DMS53 (cell line): ENCODE measurements around the gene L3MBTL4.
"Not testable (repeated sequence)": the region's sequence is repeated elsewhere in the genome, so short reads cannot be mapped to it uniquely, and the experiment has no call there.

Experiments
- DNase-seq: peaks from one replicate; lab custom pipeline; 2025; lab: John Stamatoyannopoulos, UW

The L3MBTL4 gene

DNA sequence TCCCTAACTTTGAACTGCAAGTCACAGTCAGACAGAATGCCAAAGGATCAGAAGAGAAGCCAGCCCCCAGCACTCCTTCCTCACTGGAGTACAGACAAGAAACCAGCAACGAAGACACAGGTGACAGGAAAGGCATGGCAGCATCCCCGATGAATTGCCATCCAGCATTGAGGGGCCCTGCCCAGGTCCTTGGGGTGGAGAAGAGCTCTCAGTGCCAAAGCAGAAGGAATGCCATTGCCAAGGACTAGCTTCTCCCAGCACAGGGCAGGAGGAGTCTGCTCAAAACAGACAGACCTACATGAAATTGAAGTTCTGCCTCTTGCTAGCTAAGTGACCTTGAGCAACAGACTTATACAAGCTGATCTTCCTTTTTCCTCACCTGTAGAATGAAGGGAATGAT is 220.1 kb downstream of the L3MBTL4 start:
- no peak for DNase-seq

DNA sequence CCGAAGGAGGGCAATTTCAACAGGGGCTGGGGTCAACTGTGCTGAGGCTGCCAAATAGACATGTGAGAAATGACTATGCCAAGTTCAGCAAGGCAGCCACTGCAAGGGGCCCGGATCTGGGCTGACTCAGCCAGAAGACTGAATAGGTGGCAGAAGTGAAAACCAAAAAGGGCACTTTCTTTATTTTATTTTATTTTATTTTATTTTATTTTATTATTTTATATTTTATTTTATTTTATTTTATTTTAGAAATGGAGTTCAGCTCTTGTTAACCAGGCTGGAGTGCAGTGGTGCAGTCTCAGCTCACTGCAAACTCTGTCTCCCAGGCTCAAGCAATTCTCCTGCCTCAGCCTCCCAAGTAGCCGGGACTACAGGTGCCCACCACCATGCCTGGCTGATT is 228.9 kb downstream of the L3MBTL4 start:
- DNase-seq = not testable (repeated sequence)

DNA sequence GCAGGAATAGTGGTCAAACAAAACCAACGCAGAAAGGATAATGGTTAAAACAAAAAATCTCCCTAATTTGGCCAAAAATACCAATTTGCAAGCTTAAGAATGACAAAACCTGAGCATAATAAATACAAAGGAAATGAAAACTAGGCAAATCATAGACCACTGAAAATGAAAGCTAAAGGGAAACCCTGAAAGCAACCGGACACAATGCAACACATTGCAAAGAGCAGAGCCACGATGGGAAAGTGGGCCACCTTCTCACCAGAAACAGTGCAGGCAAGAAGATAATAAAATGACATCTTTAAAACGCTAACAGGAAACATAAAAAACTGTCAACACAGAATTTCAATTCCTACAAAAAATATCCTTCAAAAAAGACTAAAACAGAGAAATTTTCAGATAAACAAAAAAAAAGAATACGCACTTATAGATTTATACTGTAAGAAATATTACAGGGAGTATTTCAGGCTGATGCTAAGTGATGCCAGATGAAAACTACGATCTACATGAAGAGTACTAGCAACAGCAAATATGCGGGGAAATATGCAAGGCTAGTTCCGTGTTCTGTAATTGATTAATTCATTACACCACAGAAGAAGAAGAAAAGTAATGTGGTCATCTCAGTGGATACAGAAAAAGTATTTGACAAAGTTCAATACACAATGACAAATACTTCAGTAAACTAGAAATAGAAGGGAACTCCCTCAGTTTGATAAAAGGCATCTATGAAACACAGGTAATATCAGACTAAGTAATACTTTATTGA is 239.5 kb downstream of the L3MBTL4 start:
- DNase-seq = no peak

DNA sequence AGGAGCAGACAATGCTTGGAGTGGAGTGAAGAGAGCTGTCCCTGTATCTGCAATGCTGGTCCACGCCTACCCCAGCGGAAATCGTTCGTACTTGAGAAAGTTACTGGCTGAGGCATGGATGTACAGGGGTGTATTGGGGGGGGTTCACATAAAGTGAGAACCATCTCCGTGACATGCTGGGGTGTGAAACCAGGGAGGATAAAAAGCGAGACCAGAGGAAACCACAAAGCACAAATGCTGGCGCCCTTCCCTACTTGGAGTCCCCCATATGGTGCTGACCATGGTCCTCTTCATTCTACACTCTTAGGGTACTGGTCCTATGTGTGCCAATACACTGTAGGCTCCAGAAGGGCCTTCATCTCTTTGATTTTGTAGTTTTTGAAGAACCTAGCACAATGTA is 244.1 kb downstream of the L3MBTL4 start:
- no peak for DNase-seq

DNA sequence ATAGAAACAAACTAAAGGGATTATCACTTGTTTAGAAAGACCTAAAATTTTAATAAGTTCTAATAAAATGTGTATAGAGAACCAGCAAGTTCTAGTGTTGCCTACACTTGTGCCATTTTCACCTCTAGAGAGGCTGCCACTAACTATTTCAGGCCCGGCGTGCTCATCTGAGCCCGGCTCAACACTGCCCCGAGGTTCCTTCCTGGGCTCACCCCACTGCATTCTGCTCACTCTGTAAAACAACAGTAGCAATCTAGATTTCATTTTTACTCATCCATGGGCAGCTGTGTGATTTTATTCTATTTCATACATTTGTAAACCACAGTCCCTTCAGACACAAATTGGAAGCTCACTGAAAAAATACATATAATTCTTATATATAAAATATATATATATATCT is 253.2 kb downstream of the L3MBTL4 start:
- DNase-seq = no peak

DNA sequence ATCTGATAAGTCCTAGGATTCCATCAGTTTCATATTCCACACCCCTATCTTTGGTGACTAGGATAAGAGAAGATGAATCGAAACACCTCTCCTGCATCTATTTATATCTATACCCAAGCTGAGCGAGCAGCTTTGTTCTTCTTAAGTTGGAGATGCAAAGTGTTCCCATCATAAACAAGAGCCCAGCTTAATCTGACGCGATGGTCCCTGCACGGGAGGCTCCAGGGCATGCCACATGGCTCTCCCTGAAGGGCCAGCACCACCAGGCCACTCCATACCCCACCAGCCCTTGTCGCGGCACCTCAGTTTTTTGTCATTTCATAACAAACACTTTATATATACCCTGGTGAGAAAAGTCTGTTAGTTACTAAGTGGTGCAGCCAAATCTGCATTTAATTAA is 255.3 kb downstream of the L3MBTL4 start:
- DNase-seq = no peak

DNA sequence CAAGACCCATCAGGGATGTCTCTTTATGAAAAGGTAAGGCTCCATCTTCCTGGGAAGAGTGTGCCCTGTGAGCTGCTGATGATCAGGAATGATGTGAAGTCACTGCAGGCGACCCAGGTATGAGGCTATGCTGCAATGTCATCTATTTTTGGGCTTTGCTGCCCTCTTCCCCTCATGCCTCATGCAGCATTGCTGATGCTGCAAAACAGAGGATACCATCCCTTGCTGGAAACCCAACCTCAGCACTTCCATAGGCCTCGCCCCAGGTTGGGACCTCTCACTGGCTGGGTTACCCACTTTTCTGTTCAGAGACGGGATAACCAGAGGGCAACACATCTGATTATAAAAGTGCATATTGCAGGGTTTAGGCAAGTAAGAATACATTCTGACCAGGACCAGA is 255.8 kb downstream of the L3MBTL4 start:
- DNase-seq = no peak

DNA sequence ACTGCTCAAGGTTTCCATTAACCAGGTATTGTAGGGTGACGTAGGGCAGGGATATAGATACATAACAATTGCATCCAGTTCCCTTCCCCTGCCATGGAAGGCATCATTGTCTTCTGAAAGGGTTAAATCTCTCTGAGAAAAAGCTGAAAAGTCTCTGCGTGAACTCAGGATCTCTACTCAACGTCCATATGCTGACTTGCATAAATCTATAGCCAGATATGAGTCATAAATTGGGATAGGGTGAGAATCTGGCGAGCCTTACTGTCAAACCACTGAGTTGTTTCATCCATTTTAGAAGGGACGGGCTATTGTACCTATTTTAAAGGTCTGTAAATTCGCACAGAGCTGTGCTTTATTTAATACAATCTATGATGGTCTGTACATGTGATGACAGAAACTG is 258.3 kb downstream of the L3MBTL4 start:
- no peak for DNase-seq

DNA sequence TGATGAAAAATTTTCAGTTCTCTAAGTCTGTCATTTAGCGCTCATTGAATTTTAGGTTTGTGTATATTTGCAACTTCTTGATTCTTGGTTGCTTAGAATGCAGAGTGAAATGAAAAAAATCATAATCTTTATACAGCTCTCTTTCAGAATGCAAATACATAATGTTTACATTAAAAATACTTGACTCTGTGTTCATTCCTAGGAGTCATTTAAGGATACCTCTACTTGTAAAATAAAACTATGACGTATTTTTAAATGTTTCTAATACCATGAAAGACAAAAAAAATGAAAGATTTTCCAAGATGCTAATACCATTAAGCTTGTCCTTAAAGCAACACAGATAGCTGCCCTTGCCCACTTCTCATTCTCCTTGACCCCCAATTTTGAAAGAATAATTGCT is 259.0 kb downstream of the L3MBTL4 start:
- DNase-seq = no peak

DNA sequence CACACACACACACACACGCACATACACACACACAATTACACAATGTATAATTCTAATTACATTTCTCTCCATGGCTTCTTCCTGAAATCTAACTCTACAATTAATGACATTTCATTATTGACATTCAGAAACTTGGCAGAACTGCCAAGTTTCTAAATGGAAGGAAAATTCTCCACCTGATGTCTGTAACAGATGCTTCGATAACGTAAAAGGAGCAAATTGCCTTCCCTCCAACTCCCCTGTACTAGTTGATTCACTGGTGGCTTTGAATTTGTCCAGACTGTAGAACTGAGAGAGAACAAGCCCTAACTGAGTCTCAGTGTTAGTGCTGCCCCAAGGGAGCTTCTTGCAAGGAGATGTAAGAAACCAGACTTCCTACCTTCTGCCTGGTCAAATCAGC is 264.3 kb downstream of the L3MBTL4 start:
- no peak for DNase-seq

DNA sequence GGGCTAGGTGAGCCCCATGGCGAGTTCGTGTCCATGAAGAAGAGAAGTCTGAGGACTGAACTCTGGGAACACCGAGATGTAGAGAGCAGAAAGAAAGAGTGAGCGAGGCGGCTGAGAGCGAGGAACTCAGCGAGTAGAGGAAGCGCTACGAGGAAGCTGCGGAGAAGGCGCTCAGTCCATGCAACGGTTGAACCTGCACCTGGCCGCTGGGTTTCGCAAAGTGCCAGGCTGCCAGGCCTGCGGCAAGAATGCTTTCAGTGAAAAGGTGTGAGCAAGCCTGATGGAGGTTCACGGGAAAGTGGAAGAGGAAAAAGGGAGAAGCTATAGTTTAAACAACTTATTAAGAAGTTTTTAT is 268.4 kb downstream of the L3MBTL4 start:
- no peak for DNase-seq

DNA sequence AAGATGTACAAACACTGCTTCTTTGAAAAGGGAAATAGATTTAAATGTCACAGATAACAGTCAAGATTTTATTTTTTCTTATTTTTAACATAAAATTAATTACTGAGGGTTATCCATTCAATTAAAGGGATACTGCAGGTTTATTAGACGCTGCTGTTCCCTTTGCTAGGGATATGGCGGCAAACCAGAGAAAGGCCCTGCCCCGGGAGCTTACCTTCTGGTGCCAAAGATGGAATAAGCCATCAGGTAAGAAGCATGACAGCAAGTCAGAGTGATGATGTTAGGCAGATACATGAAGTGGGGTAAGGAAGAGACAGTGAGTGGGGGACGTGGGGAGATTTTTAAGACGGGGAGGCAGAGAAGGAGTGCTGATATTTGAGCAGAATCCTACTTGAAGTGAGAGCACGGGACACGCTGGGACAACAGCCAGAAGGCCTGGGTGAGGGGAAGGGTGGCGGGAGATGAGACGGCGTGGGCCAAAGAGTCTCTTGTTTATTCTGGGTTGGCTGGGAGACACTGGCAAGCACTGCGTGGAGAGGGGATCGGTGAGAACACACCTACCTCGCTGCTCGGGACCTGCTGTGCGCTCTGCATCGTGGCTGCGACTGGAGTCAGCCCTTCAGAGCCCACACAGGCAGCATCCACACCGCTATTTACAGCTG is 268.9 kb downstream of the L3MBTL4 start:
- DNase-seq = no peak

DNA sequence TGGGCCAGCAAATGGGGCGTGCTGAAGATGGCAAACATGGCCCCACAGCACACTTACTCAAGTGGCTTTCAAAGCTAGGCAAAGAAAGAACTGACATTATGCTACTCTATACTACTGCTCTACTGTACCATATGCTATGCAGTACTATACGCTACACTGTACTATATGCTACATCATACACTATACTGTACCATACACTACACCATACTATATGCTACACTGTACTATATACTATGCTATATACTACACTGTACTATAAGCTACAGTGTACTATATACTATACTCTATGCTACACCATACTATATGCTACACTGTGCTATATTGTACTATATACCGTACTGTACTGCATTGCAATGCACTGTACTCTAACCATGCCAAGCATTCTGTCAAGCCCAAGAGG is 275.7 kb downstream of the L3MBTL4 start:
- no peak for DNase-seq

DNA sequence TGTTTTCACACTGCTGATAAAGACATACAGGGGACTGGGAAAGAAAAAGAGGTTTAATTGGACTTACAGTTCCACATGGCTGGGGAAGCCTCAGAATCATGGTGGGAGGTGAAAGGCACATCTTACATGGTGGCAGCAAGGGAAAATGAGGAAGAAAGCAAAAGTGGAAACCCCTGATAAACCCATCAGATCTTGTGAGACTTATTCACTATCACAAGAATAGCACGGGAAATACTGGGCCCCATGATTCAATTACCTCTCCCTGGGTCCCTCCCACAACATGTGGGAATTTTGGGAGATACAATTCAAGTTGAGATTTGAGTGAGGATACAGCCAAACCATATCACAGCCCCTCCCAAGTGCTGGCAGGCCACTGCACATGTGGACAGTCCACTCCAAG is 278.8 kb downstream of the L3MBTL4 start:
- not testable (repeated sequence) for DNase-seq

DNA sequence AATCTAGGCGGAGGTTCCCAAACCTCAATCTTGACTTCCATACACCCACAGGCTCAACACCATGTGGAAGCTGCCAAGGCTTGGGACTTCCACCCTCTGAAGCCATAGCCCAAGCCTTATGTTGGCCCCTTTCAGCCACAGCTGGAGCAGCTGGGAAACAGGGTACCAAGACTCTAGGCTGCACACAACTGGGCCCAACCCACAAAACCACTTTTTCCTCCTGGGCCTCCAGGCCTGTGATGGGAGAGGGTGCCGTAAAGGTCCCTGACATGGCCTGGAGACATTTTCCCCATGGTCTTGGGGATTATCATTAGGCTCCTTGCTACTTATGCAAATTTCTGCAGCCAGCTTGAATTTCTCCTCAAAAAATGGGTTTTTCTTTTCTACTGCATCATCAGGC is 279.7 kb downstream of the L3MBTL4 start:
- DNase-seq = not testable (repeated sequence)

DNA sequence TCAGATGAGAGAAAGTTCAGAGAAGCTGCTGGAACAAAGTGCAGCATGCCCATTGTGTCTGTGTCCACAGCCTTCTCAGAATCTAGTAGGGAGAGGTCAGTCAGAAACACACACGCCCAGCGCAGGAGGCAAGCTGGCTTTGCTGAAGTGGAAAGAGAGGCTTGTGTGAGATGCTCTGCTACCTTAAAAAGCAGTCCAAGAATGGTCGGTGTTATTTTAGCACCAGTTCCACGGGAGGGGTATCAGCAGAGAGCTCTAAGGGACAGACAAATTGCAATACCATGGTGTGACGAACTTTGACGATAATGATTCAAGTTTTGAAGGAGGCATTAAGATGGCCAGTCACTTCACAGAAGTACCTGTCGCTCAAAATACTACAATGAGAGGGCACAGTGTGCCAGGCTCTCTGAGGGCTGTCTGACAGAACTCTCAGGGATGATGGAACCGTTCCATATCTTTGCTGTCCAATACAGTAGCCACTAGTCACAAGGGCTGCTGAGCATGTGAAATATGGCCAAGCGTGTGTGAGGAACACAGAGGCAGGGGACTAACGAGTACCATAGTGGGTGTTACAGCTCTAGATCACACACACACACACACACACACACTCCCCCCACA is 281.9 kb downstream of the L3MBTL4 start:
- DNase-seq = no peak

DNA sequence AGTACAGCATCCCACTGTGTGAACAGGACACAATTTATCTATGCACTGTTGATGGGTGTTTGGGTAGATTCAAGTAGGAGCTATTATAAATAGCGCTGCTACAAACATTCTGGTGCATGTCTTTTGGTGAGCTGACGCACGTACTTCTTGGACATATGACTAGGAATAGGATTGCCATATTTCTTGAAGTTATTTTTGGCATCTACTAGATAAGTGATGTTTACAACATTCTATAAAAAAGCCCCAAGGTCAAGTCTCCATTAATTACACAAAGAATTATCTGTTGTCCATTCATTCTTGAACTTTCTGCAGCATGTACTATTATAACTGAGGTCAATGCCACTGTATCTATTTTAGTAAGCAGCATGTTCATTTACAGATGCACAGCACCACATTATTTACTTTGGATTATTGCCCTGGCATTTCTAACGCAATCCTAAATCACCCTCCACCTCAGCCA is 293.9 kb downstream of the L3MBTL4 start:
- peak; percentile 20 for DNase-seq

DNA sequence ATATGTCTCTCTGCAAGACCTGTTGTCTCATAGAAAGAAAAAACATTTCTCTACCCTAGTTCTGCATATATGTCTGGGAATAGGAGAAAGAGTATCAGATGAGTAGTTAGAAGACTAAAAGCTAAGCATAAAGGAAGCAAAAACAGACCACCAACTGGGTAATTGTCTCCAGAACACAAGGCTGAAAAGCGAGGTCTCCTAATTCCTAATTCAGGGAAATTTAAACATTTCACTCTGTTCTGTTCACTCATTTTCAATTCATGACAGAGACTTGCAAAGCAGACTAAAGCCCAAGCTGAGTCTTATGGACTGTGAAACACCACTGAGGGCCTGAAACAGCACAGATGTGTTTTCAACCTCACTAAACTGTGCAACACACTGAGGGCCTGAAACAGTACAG is 294.9 kb downstream of the L3MBTL4 start:
- no peak for DNase-seq

DNA sequence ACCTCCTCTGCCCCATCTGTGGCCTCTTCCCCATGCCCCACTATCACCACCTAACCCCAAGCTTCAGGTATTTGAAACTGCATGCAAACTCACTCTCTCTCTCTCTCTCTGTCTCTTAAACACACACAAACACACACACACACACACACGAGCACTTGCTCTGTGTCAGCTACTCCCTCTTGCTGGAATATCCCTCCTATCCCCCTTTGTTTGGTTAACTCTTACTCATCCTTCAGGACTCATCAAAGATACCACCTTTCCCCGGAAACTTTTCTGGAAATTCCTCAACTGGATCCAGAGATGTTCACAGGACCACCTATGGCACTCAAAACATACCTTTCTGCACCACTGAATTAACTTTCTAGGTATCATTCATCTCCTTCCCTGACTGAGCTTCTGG is 296.6 kb downstream of the L3MBTL4 start:
- DNase-seq = peak; percentile 90

DNA sequence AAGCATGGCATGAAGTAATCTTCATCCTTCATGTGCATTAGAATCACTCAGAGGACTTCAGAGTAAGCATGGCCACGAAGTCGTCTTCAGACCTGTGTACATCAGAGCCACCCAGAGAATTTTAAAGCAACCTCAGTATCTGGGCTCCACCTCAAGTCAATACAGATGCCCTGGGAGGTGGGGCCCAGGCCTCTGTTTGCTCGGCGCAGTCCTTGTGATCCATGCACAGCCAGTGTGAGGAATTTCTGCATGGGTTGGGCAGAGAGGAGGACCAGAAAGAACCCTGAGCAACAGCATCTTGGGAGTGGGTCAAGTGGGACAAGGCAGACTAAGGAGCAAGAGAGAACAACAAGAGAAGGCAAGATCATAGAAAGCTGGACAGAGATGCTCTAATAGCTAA is 299.0 kb downstream of the L3MBTL4 start:
- DNase-seq = no peak

DNA sequence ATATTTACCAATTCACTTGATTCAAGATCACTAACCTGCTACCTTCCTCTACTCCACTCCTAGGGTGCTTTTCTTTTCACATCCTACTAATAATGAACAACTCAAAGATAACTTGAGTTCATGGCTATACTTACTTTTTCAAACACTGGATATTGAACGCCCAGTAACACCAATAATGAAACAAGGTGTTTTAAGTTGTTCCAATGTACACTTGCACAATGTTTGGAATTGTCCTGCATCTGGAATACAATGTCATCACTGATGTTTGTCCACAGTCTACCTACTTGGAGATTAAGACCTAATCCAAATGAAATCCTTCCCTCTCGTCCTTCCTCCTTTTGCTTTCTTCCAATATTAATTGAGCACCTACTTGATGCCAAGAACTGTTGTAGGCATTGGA is 301.1 kb downstream of the L3MBTL4 start:
- DNase-seq = no peak

DNA sequence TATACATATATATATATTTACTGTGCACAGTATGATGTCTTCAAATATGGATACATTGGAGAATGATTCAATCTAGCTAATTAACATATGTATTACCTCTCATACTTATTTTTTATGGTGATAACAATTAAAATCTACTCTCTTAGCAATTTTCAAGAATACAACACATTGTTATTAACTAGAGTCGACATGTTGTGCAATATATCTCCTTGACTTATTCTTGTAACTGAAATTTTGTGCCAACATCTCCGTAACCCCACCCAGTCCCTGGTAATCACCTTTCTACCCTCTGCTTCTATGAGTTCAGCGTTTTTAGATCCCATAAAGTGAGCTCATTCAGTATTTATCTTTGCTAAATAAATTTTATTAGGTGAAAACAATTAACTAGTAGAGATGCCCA is 303.0 kb downstream of the L3MBTL4 start:
- no peak for DNase-seq

DNA sequence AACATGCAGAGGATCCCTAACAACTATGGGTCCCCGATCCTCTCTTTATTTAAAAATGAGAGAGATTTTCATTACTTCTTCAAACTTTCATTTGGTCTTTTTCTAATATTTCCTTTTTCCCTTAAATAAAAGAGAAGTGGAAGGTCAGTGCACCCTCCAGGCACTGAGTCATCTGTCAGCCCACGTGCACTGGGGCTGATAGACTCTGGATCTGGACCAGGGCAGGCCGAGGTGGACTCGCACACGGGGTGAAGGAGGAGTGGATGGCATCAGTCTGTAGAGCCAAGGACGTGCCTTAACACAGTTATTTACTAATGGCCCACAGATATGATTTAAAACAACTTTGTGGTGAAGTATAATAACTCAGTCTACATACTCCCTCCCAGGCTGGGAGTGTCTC is 305.0 kb downstream of the L3MBTL4 start:
- peak; percentile 33 for DNase-seq
